Measurements from ENCODE around the gene RINL.
A peak's percentile ranks its signal among the peaks of the same experiment; 100 is the strongest.

The RINL gene

GRCh38 chr19:38848299-38849146, 29.6 kb downstream of the RINL start:
- DNase-seq, result no peak

- DNase-seq, result no peak
These were observed 32.0 kb downstream of the RINL start for GRCh38 chr19:38846097-38846496.

- no peak for DNase-seq
These were observed 32.6 kb downstream of the RINL start for GRCh38 chr19:38845374-38846024.

- no peak for DNase-seq
These were observed 33.9 kb downstream of the RINL start for GRCh38 chr19:38844093-38844686.

- no peak for DNase-seq
These were observed 34.8 kb downstream of the RINL start for GRCh38 chr19:38843175-38843758.

- no peak for DNase-seq
These were observed 35.5 kb downstream of the RINL start for GRCh38 chr19:38842439-38843174.

GRCh38 chr19:38841787-38842438, 36.2 kb downstream of the RINL start:
- DNase-seq, result no peak

- no peak for DNase-seq
These were observed 36.8 kb downstream of the RINL start for GRCh38 chr19:38841180-38841766.

GRCh38 chr19:38840583-38840968, 37.5 kb downstream of the RINL start:
- DNase-seq, result no peak

GRCh38 chr19:38839816-38840582, 38.1 kb downstream of the RINL start:
- DNase-seq, result no peak

GRCh38 chr19:38838986-38839761, 38.9 kb downstream of the RINL start:
- DNase-seq, result no peak

GRCh38 chr19:38838208-38838985, 39.7 kb downstream of the RINL start:
- no peak for DNase-seq

- DNase-seq, result peak; percentile 6
These were observed 40.4 kb downstream of the RINL start for GRCh38 chr19:38837656-38838121.

- DNase-seq, result no peak
These were observed 41.0 kb downstream of the RINL start for GRCh38 chr19:38836983-38837626.

- no peak for DNase-seq
These were observed 41.7 kb downstream of the RINL start for GRCh38 chr19:38836159-38836982.

GRCh38 chr19:38834590-38834989, 43.5 kb downstream of the RINL start:
- no peak for DNase-seq

- no peak for DNase-seq
These were observed 44.0 kb downstream of the RINL start for GRCh38 chr19:38834104-38834490.

GRCh38 chr19:38833092-38833425, 45.0 kb downstream of the RINL start:
- no peak for DNase-seq
